NT2/D1 (cell line): ENCODE results near the gene PCTP.

Experiments used
- DNase-seq: peaks from one replicate; pipeline ENCODE4 v3.0.0-alpha.2; 2011; ENCODE audit warnings: low read depth, low spot score
- H3K27me3 ChIP-seq: 2 replicates; pipeline ENCODE4 v1.6.0; 2011; ENCODE audit warnings: mild to moderate bottlenecking; ENCODE audit not compliant: insufficient read length, insufficient read depth
- H3K36me3 ChIP-seq: 2 replicates; pipeline ENCODE4 v1.6.1; 2011; ENCODE audit warnings: mild to moderate bottlenecking, low read length, mixed read lengths; ENCODE audit not compliant: insufficient read depth, insufficient read length
- H3K4me1 ChIP-seq: 2 replicates; pipeline ENCODE4 v1.5.1; 2011; ENCODE audit not compliant: insufficient read depth, insufficient read length
- H3K4me3 ChIP-seq: 2 replicates; pipeline ENCODE4 v1.5.1; 2011; ENCODE audit warnings: low read depth; ENCODE audit not compliant: insufficient read length
- H3K9ac ChIP-seq: 2 replicates; pipeline ENCODE4 v1.6.0; 2011; ENCODE audit warnings: low read depth; ENCODE audit not compliant: insufficient read length
- H3K9me3 ChIP-seq: 2 replicates; pipeline ENCODE4 v1.5.1; 2011; ENCODE audit warnings: mild to moderate bottlenecking, low read length; ENCODE audit not compliant: insufficient read depth
- SUZ12 ChIP-seq: IDR thresholded peaks from 2 replicates; pipeline ENCODE4 v1.6.1; 2011; ENCODE audit not compliant: insufficient read length, insufficient read depth; ENCODE audit errors: extremely low read depth
- YY1 ChIP-seq: IDR thresholded peaks from 2 replicates; pipeline ENCODE4 v1.6.1; 2011; ENCODE audit not compliant: insufficient read length, insufficient read depth
- ZNF274 ChIP-seq: IDR thresholded peaks from 2 replicates; pipeline ENCODE4 v1.6.1; 2011; ENCODE audit warnings: mild to moderate bottlenecking, low read depth, low read length

PCTP gene

GRCh38 chr17:55770196-55770870 lies 19.5 kb downstream of the PCTP start:
- Histone ChIP-seq H3K9me3 (no peaks in the 10 kb centered on the region), H3K27me3 (no peaks in the 10 kb centered on the region), H3K36me3 (peaks cover 39% of the 10 kb centered on the region), H3K4me1 (no peaks in the 10 kb centered on the region), H3K4me3 (no peak overlapping the region), H3K9ac (no peak overlapping the region)
- no peak for DNase-seq
- TF ChIP-seq SUZ12, result no peak

- DNase-seq, result no peak
- Histone ChIP-seq H3K36me3 (peaks cover 54% of the 10 kb centered on the region), H3K9me3 (no peaks in the 10 kb centered on the region), H3K27me3 (no peaks in the 10 kb centered on the region), H3K9ac (no peak overlapping the region), H3K4me1 (no peaks in the 10 kb centered on the region), H3K4me3 (no peak overlapping the region)
- TF ChIP-seq ZNF274 (no peak), YY1 (no peak), SUZ12 (no peak)
Observed at GRCh38 chr17:55772086-55772485, 21.2 kb downstream of the PCTP start.

GRCh38 chr17:55773671-55774070 lies 22.8 kb downstream of the PCTP start:
- Histone ChIP-seq H3K4me3 (no peak overlapping the region), H3K4me1 (no peaks in the 10 kb centered on the region), H3K27me3 (no peaks in the 10 kb centered on the region), H3K9me3 (no peaks in the 10 kb centered on the region), H3K9ac (no peak overlapping the region), H3K36me3 (peaks cover 49% of the 10 kb centered on the region)
- no peak for DNase-seq
- TF ChIP-seq YY1, result no peak
- no peak for TF ChIP-seq ZNF274
- no peak for TF ChIP-seq SUZ12

GRCh38 chr17:55774846-55775271 lies 24.0 kb downstream of the PCTP start:
- Histone ChIP-seq H3K27me3 (no peaks in the 10 kb centered on the region), H3K9me3 (no peaks in the 10 kb centered on the region), H3K36me3 (peaks cover 47% of the 10 kb centered on the region), H3K4me1 (no peaks in the 10 kb centered on the region), H3K9ac (no peak overlapping the region), H3K4me3 (no peak overlapping the region)
- DNase-seq, result no peak
- TF ChIP-seq YY1, result no peak
- TF ChIP-seq ZNF274, result no peak
- TF ChIP-seq SUZ12, result no peak

- no peaks in the 10 kb centered on the region for H3K4me1 ChIP-seq
- no peak overlapping the region for H3K9ac ChIP-seq
- peaks cover 44% of the 10 kb centered on the region for H3K36me3 ChIP-seq
- no peak for TF ChIP-seq ZNF274
- no peak for TF ChIP-seq YY1
- no peak for TF ChIP-seq SUZ12
- DNase-seq, result no peak
- H3K4me3 ChIP-seq, result no peak overlapping the region
- no peaks in the 10 kb centered on the region for H3K27me3 ChIP-seq
- H3K9me3 ChIP-seq, result no peaks in the 10 kb centered on the region
Observed at GRCh38 chr17:55776271-55776670, 25.4 kb downstream of the PCTP start.

GRCh38 chr17:55777471-55777971 lies 26.7 kb downstream of the PCTP start:
- Histone ChIP-seq H3K27me3 (no peaks in the 10 kb centered on the region), H3K9me3 (no peaks in the 10 kb centered on the region), H3K36me3 (peaks cover 36% of the 10 kb centered on the region), H3K4me1 (no peaks in the 10 kb centered on the region), H3K4me3 (no peak overlapping the region), H3K9ac (no peak overlapping the region)
- TF ChIP-seq ZNF274, result no peak
- no peak for TF ChIP-seq SUZ12
- TF ChIP-seq YY1, result no peak
- no peak for DNase-seq

- no peak overlapping the region for H3K9ac ChIP-seq
- no peak for DNase-seq
- no peak overlapping the region for H3K4me3 ChIP-seq
- H3K9me3 ChIP-seq, result no peaks in the 10 kb centered on the region
- H3K36me3 ChIP-seq, result peaks cover 26% of the 10 kb centered on the region
- no peaks in the 10 kb centered on the region for H3K4me1 ChIP-seq
- H3K27me3 ChIP-seq, result no peaks in the 10 kb centered on the region
- TF ChIP-seq SUZ12, result no peak
- no peak for TF ChIP-seq YY1
- no peak for TF ChIP-seq ZNF274
Observed at GRCh38 chr17:55778389-55779118, 27.7 kb downstream of the PCTP start.
